HEK293 (cell line): ENCODE data around the gene ZNF426.

Experiments
- BCL11B ChIP-seq: fragments of 450-650 bp; formaldehyde crosslinking; IDR thresholded peaks from 2 replicates; pipeline ENCODE4 v1.5.1; 2016; ENCODE audit warnings: low read depth, missing biosample characterization, missing genetic modification characterization
- BCL6B ChIP-seq: fragments of 450-650 bp; formaldehyde crosslinking; IDR thresholded peaks from 2 replicates; pipeline ENCODE4 v1.5.1; 2017; ENCODE audit warnings: missing biosample characterization, missing genetic modification characterization
- FEZF1 ChIP-seq: fragments of 450-650 bp; formaldehyde crosslinking; IDR thresholded peaks from 2 replicates; pipeline ENCODE4 v1.5.1; 2016; ENCODE audit warnings: missing biosample characterization, missing genetic modification characterization
- GLIS2 ChIP-seq: fragments of 450-650 bp; formaldehyde crosslinking; IDR thresholded peaks from 2 replicates; pipeline ENCODE4 v1.5.1; 2016; ENCODE audit warnings: missing biosample characterization, missing genetic modification characterization
- HOXA7 ChIP-seq: sonication (generic); formaldehyde crosslinking; IDR thresholded peaks from 2 replicates; pipeline ENCODE4 v1.8.1; 2022; ENCODE audit warnings: missing genetic modification reagents, borderline replicate concordance
- KLF9 ChIP-seq: fragments of 450-650 bp; formaldehyde crosslinking; IDR thresholded peaks from 2 replicates; pipeline ENCODE4 v1.5.1; 2016; ENCODE audit warnings: missing biosample characterization, missing genetic modification characterization, low read depth
- MYNN ChIP-seq: fragments of 450-650 bp; formaldehyde crosslinking; IDR thresholded peaks from 2 replicates; pipeline ENCODE4 v1.5.1; 2016; ENCODE audit warnings: missing biosample characterization, missing genetic modification characterization, borderline replicate concordance
- PRDM1 ChIP-seq: fragments of 450-650 bp; formaldehyde crosslinking; IDR thresholded peaks from 2 replicates; pipeline ENCODE4; 2016; ENCODE audit warnings: missing biosample characterization, missing genetic modification characterization
- SALL2 ChIP-seq: fragments of 450-650 bp; formaldehyde crosslinking; IDR thresholded peaks from 2 replicates; pipeline ENCODE4 v1.5.0; 2017; ENCODE audit warnings: missing biosample characterization, mild to moderate bottlenecking, missing genetic modification characterization, borderline replicate concordance
- SETDB1 ChIP-seq: IDR thresholded peaks from one replicate; pipeline ENCODE4 v1.6.1; 2017; ENCODE audit warnings: mild to moderate bottlenecking, low read length, moderate library complexity, mixed read lengths; ENCODE audit not compliant: insufficient read length
- SP3 ChIP-seq: fragments of 450-650 bp; formaldehyde crosslinking; IDR thresholded peaks from 2 replicates; pipeline ENCODE4 v1.5.1; 2016; ENCODE audit warnings: missing biosample characterization, missing genetic modification characterization
- SP7 ChIP-seq: fragments of 450-650 bp; formaldehyde crosslinking; IDR thresholded peaks from 2 replicates; pipeline ENCODE4 v1.5.1; 2016; ENCODE audit warnings: missing biosample characterization, missing genetic modification characterization
- YY1 ChIP-seq: fragments of 450-650 bp; formaldehyde crosslinking; IDR thresholded peaks from 2 replicates; pipeline ENCODE4 v1.5.1; 2018; ENCODE audit warnings: missing biosample characterization, missing genetic modification characterization
- ZBTB44 ChIP-seq: fragments of 450-650 bp; IDR thresholded peaks from 2 replicates; pipeline ENCODE4 v1.5.1; 2018; ENCODE audit warnings: missing biosample characterization, mild to moderate bottlenecking, missing genetic modification characterization
- ZBTB6 ChIP-seq: fragments of 450-650 bp; formaldehyde crosslinking; IDR thresholded peaks from 2 replicates; pipeline ENCODE4 v1.5.1; 2017; ENCODE audit warnings: missing biosample characterization, missing genetic modification characterization
- ZNF10 ChIP-seq: fragments of 450-650 bp; formaldehyde crosslinking; IDR thresholded peaks from 2 replicates; pipeline ENCODE4 v1.5.1; 2017; ENCODE audit warnings: missing biosample characterization, missing genetic modification characterization
- ZNF114 ChIP-seq: fragments of 450-650 bp; formaldehyde crosslinking; IDR thresholded peaks from 2 replicates; pipeline ENCODE4 v1.5.0; 2017; ENCODE audit warnings: missing biosample characterization, missing genetic modification characterization
- ZNF132 ChIP-seq: fragments of 450-650 bp; formaldehyde crosslinking; IDR thresholded peaks from 2 replicates; pipeline ENCODE4 v1.5.1; 2017; ENCODE audit warnings: missing biosample characterization, missing genetic modification characterization, borderline replicate concordance
- ZNF16 ChIP-seq: fragments of 450-650 bp; formaldehyde crosslinking; IDR thresholded peaks from 2 replicates; pipeline ENCODE4 v1.5.1; 2016; ENCODE audit warnings: low read depth, missing biosample characterization, missing genetic modification characterization
- ZNF2 ChIP-seq: fragments of 450-650 bp; formaldehyde crosslinking; IDR thresholded peaks from 2 replicates; pipeline ENCODE4 v1.5.1; 2016; ENCODE audit warnings: missing biosample characterization, missing genetic modification characterization
- ZNF239 ChIP-seq: fragments of 450-650 bp; formaldehyde crosslinking; IDR thresholded peaks from 2 replicates; pipeline ENCODE4 v1.5.1; 2016; ENCODE audit warnings: missing biosample characterization, missing genetic modification characterization
- ZNF24 ChIP-seq: fragments of 450-650 bp; formaldehyde crosslinking; IDR thresholded peaks from 2 replicates; pipeline ENCODE4 v1.5.1; 2016; ENCODE audit warnings: missing biosample characterization, missing genetic modification characterization
- ZNF302 ChIP-seq: fragments of 450-650 bp; formaldehyde crosslinking; IDR thresholded peaks from 2 replicates; pipeline ENCODE4 v1.5.1; 2016; ENCODE audit warnings: missing biosample characterization, missing genetic modification characterization, low read depth
- ZNF362 ChIP-seq: fragments of 450-650 bp; formaldehyde crosslinking; IDR thresholded peaks from 2 replicates; pipeline ENCODE4 v1.5.1; 2016; ENCODE audit warnings: missing biosample characterization, missing genetic modification characterization
- ZNF394 ChIP-seq: fragments of 450-650 bp; formaldehyde crosslinking; IDR thresholded peaks from 2 replicates; pipeline ENCODE4 v1.5.1; 2016; ENCODE audit warnings: missing biosample characterization, missing genetic modification characterization, mild to moderate bottlenecking, moderate library complexity, borderline replicate concordance
- ZNF530 ChIP-seq: fragments of 450-650 bp; formaldehyde crosslinking; IDR thresholded peaks from 2 replicates; pipeline ENCODE4 v1.5.1; 2016; ENCODE audit warnings: low read depth, missing biosample characterization, missing genetic modification characterization
- ZNF548 ChIP-seq: fragments of 450-650 bp; formaldehyde crosslinking; IDR thresholded peaks from 2 replicates; pipeline ENCODE4 v1.5.1; 2016; ENCODE audit warnings: missing biosample characterization, missing genetic modification characterization
- ZNF549 ChIP-seq: fragments of 450-650 bp; IDR thresholded peaks from 2 replicates; pipeline ENCODE4 v1.5.1; 2018; ENCODE audit warnings: missing biosample characterization, missing genetic modification characterization, mild to moderate bottlenecking, inconsistent platforms, moderate library complexity
- ZNF555 ChIP-seq: fragments of 450-650 bp; formaldehyde crosslinking; conservative IDR thresholded peaks from 2 replicates; pipeline ENCODE4 v1.5.1; 2017; ENCODE audit warnings: missing biosample characterization, mild to moderate bottlenecking, missing genetic modification characterization, inconsistent platforms
- ZNF580 ChIP-seq: fragments of 450-650 bp; formaldehyde crosslinking; IDR thresholded peaks from 2 replicates; pipeline ENCODE4 v1.5.1; 2016; ENCODE audit warnings: missing biosample characterization, missing genetic modification characterization
- ZNF621 ChIP-seq: fragments of 450-650 bp; formaldehyde crosslinking; IDR thresholded peaks from 2 replicates; pipeline ENCODE4 v1.5.1; 2017; ENCODE audit warnings: missing biosample characterization, missing genetic modification characterization
- ZNF623 ChIP-seq: fragments of 450-650 bp; formaldehyde crosslinking; IDR thresholded peaks from 2 replicates; pipeline ENCODE4 v1.5.1; 2016; ENCODE audit warnings: missing biosample characterization, missing genetic modification characterization
- ZNF660 ChIP-seq: fragments of 450-650 bp; IDR thresholded peaks from 2 replicates; pipeline ENCODE4 v1.5.1; 2018; ENCODE audit warnings: missing biosample characterization, mild to moderate bottlenecking, missing genetic modification characterization
- ZNF664 ChIP-seq: fragments of 450-650 bp; formaldehyde crosslinking; IDR thresholded peaks from 2 replicates; pipeline ENCODE4 v1.5.1; 2016; ENCODE audit warnings: missing biosample characterization, missing genetic modification characterization
- ZNF830 ChIP-seq: fragments of 450-650 bp; IDR thresholded peaks from 2 replicates; pipeline ENCODE4 v1.5.0; 2018; ENCODE audit warnings: missing biosample characterization, missing genetic modification characterization, low read depth, mild to moderate bottlenecking, moderate library complexity
- ZSCAN23 ChIP-seq: fragments of 450-650 bp; formaldehyde crosslinking; IDR thresholded peaks from 2 replicates; pipeline ENCODE4 v1.5.1; 2016; ENCODE audit warnings: missing biosample characterization, missing genetic modification characterization

ZNF426 gene

GRCh38 chr19:9538183-9539058, at the start of gene ZNF426 (continued):
- TF ChIP-seq ZNF394 (tag by site-specific recombination), result no peak
- no peak for TF ChIP-seq ZBTB6 (tag by site-specific recombination)
- no peak for TF ChIP-seq MYNN
- TF ChIP-seq ZNF16 (tag by site-specific recombination), result no peak
- no peak for TF ChIP-seq ZNF830 (tag by site-specific recombination)
- no peak for TF ChIP-seq ZNF664 (tag by site-specific recombination)
- no peak for TF ChIP-seq ZSCAN23
- no peak; the same call in 1 of the 2 replicates for TF ChIP-seq ZNF623 (tag by site-specific recombination)
- peak; percentile 58; the same call in 1 of the 2 replicates for TF ChIP-seq SP7 (tag by site-specific recombination)
- TF ChIP-seq YY1 (tag by site-specific recombination), result peak; percentile 42; the same call in 1 of the 2 replicates
- TF ChIP-seq SETDB1, result peak; percentile 56
- 0 out of 2 replicates have a peak, but pooled peaks have one; percentile 14 for TF ChIP-seq ZNF362 (tag by site-specific recombination)
- no peak for TF ChIP-seq ZNF555 (tag by site-specific recombination)
- TF ChIP-seq ZNF114 (tag by site-specific recombination), result no peak
- peak; percentile 70 for TF ChIP-seq FEZF1 (tag by site-specific recombination)
- no peak for TF ChIP-seq ZBTB44 (tag by site-specific recombination)
- no peak for TF ChIP-seq ZNF132 (tag by site-specific recombination)
- no peak for TF ChIP-seq ZNF530 (tag by site-specific recombination)
- TF ChIP-seq ZNF660 (tag by site-specific recombination), result 0 out of 2 replicates have a peak, but pooled peaks have one; percentile 39
- TF ChIP-seq KLF9 (tag by site-specific recombination), result peak; percentile 39; the same call in 1 of the 2 replicates
- no peak for TF ChIP-seq SALL2
- no peak for TF ChIP-seq PRDM1 (tag by site-specific recombination)
- no peak for TF ChIP-seq BCL6B (tag by site-specific recombination)
- no peak for TF ChIP-seq ZNF621
- no peak for TF ChIP-seq ZNF302 (tag by site-specific recombination)
- no peak; the same call in 1 of the 2 replicates for TF ChIP-seq ZNF2 (tag by site-specific recombination)
- peak; percentile 70 for TF ChIP-seq SP3 (tag by site-specific recombination)
- no peak for TF ChIP-seq HOXA7 (CRISPR knock-in tag)
- no peak for TF ChIP-seq ZNF239 (tag by site-specific recombination)
- no peak for TF ChIP-seq ZNF549 (tag by site-specific recombination)
- no peak for TF ChIP-seq BCL11B (tag by site-specific recombination)
- TF ChIP-seq ZNF580 (tag by site-specific recombination), result no peak
- peak; percentile 61; the same call in 1 of the 2 replicates for TF ChIP-seq ZNF24 (tag by site-specific recombination)
- TF ChIP-seq ZNF548, result no peak
- TF ChIP-seq GLIS2 (tag by site-specific recombination), result no peak
- TF ChIP-seq ZNF10 (tag by site-specific recombination), result no peak
